ENCODE results near the gene CD22.

CD22 gene

GRCh38 chr19:35396240-35396885 lies 67.4 kb downstream of the CD22 start (continued):
- TF ChIP-seq ZNF223 (tag by site-specific recombination; IDR thresholded peaks at IDR 0.05) = no peak
